HepG2 (cell line): ENCODE data around the gene C11orf65. TPM values are rescaled to one million over a fixed set of nuclear protein-coding genes. Genes with fewer than 3 reads are reported as not detected.

Experiments used
- ATAC-seq: fragments of 200-7000 bp; cut with Tn5 transposase; 3 replicates; pipeline ENCODE4 v1.9.1; 2020; ENCODE audit warnings: mild to moderate bottlenecking, moderate library complexity
- BruUV-seq: library from RNA; stranded (reverse); fragments of 400-500 nt; replicated peaks from 2 replicates; lab custom pipeline; 2021; lab: Mats Ljungman, UMichigan
- CTCF ChIA-PET: fragments of 300-600 bp; formaldehyde crosslinking; extraction: SDS; loops from one replicate; lab custom pipeline; 2021; ENCODE audit warnings: low total read pairs, inconsistent platforms, low intra/inter-chr PET ratio; lab: Yijun Ruan, JAX
- POLR2A ChIA-PET: fragments of 350-600 bp; sonication (Branson Sonifier 250); formaldehyde crosslinking; loops from one replicate; lab custom pipeline; 2020; ENCODE audit warnings: antibody characterized with exemption, inconsistent platforms; lab: Yijun Ruan, JAX
- DNase-seq: peaks from one replicate; pipeline ENCODE4 v3.0.0-alpha.2; 2015; ENCODE audit warnings: low spot score
- FAIRE-seq: peaks from 3 replicates; lab custom pipeline; 2011; peaks lifted over from hg19 to GRCh38; lab: Jason Lieb, UNC
- H2AFZ ChIP-seq: one replicate; pipeline ENCODE4 v1.6.1; 2011; ENCODE audit warnings: low read length, inconsistent platforms
- H3K27ac ChIP-seq: fragments of 300-600 bp; 3 replicates; pipeline ENCODE4 v1.8.0; 2011; ENCODE audit warnings: mixed run types, mild to moderate bottlenecking, mixed read lengths, low read length, inconsistent platforms; ENCODE audit not compliant: insufficient read depth; ENCODE audit errors: extremely low read length
- H3K27me3 ChIP-seq, 2 experiments: fragments of 200-600 bp in 1 of 2; 2 replicates in 1 of 2; 3 replicates in 1 of 2; pipeline versions ENCODE4 v1.6.0 to v1.8.0; 2011; ENCODE audit warnings: low read length in 2 of 2, mild to moderate bottlenecking in 2 of 2, moderate library complexity in 2 of 2, inconsistent platforms in 1 of 2; ENCODE audit not compliant: insufficient read depth in 2 of 2, control insufficient read depth in 1 of 2
- H3K36me3 ChIP-seq, 2 experiments: fragments of 200-600 bp in 1 of 2; replicated peaks in 1 of 2; 2 replicates in 1 of 2; 3 replicates in 1 of 2; pipeline versions ENCODE4 v1.5.1 to v1.8.0; 2011; ENCODE audit warnings: low read length in 2 of 2, inconsistent platforms in 1 of 2; ENCODE audit not compliant: insufficient read depth in 2 of 2, control insufficient read depth in 1 of 2
- H3K4me1 ChIP-seq: 2 replicates; pipeline ENCODE4 v1.5.1; 2012; ENCODE audit warnings: low read length, inconsistent platforms; ENCODE audit not compliant: insufficient read depth
- H3K4me2 ChIP-seq: 2 replicates; pipeline ENCODE4 v1.6.0; 2011; ENCODE audit warnings: low read depth, low read length, inconsistent platforms
- H3K4me3 ChIP-seq, 3 experiments: fragments of 200-600 bp in 1 of 3; sonication (generic), shearing (Covaris generic) in 1 of 3; replicated peaks in 1 of 3; 2 replicates each; pipeline ENCODE4 v1.5.1; 2011 to 2016; ENCODE audit warnings: low read length in 3 of 3, inconsistent platforms in 2 of 3, low read depth in 2 of 3, mild to moderate bottlenecking in 2 of 3, control low read depth in 1 of 3, mixed read lengths in 1 of 3; ENCODE audit not compliant: insufficient read depth in 1 of 3
- H3K79me2 ChIP-seq: one replicate; pipeline ENCODE4 v1.6.1; 2011; ENCODE audit warnings: low read length, inconsistent platforms; ENCODE audit not compliant: insufficient read depth
- H3K9ac ChIP-seq: 2 replicates; pipeline ENCODE4 v1.6.0; 2011; ENCODE audit warnings: mild to moderate bottlenecking, low read depth, low read length, inconsistent platforms; ENCODE audit not compliant: insufficient read depth
- H3K9me3 ChIP-seq: 2 replicates; pipeline ENCODE4 v1.5.1; 2012; ENCODE audit warnings: mild to moderate bottlenecking, low read length
- H4K20me1 ChIP-seq: 2 replicates; pipeline ENCODE4 v1.6.0; 2011; ENCODE audit warnings: inconsistent platforms, mild to moderate bottlenecking, low read length, moderate library complexity; ENCODE audit not compliant: insufficient read depth
- BRCA1 ChIP-seq: sonication (generic); formaldehyde crosslinking; IDR thresholded peaks from 2 replicates; pipeline ENCODE4 v1.4.0; 2020; ENCODE audit warnings: missing genetic modification reagents
- IKZF4 ChIP-seq: sonication (generic); formaldehyde crosslinking; IDR thresholded peaks from 2 replicates; pipeline ENCODE4 v1.5.1; 2020; ENCODE audit warnings: borderline replicate concordance, mild to moderate bottlenecking, low read depth, missing genetic modification reagents; ENCODE audit errors: not compliant biosample characterization
- NFIB ChIP-seq: sonication (generic); formaldehyde crosslinking; IDR thresholded peaks from 2 replicates; pipeline ENCODE4 v1.9.0; 2021; ENCODE audit warnings: missing genetic modification reagents, mild to moderate bottlenecking, borderline replicate concordance
- NR2C2 ChIP-seq: sonication (generic); formaldehyde crosslinking; IDR thresholded peaks from 2 replicates; pipeline ENCODE4 v1.4.0; 2020; ENCODE audit warnings: missing genetic modification reagents, mild to moderate bottlenecking, moderate library complexity, borderline replicate concordance
- ZFY ChIP-seq: sonication (generic); formaldehyde crosslinking; IDR thresholded peaks from 2 replicates; pipeline ENCODE4 v1.4.0; 2020; ENCODE audit warnings: missing genetic modification reagents
- ZNF335 ChIP-seq: sonication (generic); formaldehyde crosslinking; IDR thresholded peaks from 2 replicates; pipeline ENCODE4 v1.4.0; 2020; ENCODE audit warnings: missing genetic modification reagents
- ZNF501 ChIP-seq: sonication (generic); formaldehyde crosslinking; IDR thresholded peaks from 2 replicates; pipeline ENCODE4 v1.5.1; 2020; ENCODE audit warnings: mild to moderate bottlenecking, moderate library complexity, missing genetic modification reagents
- WGBS: methylation state at CpG from one replicate; pipeline ENCODE4 v1.1.6; 2017; ENCODE audit warnings: low lambda C conversion rate; 5-methylcytosine and 5-hydroxymethylcytosine counted together
- in situ Hi-C: cut with HindIII; loops from 2 replicates; pipeline ENCODE4 v1.10.0; 2017; ENCODE audit warnings: low pct_unique_long_range_greater_than_20kb; ENCODE audit not compliant: extremely low pct_ligation_motif_present
- intact Hi-C: fragments of 100-400 bp; cut with micrococcal nuclease; formaldehyde crosslinking; loops from one replicate; pipeline ENCODE4 v1.10.0; 2022; ENCODE audit not compliant: unreplicated experiment
- polyA plus RNA-seq, 8 experiments: library from polyadenylated mRNA; depleted of rRNA in 3 of 8; stranded (reverse) in 7 of 8; unstranded in 1 of 8; fragments of >200 nt; fragmentation: Illumina TruSeq in 4 of 8; extraction: Trizol in 4 of 8; gene quantifications; 2 replicates each; pipeline versions ENCODE4 v1.2.1 to v1.2.3, GENCODE V29; 2011 to 2016; ENCODE audit warnings: low read depth in 4 of 8, missing spikeins in 1 of 8, mixed read lengths in 1 of 8; ENCODE audit not compliant: insufficient read depth in 1 of 8
- total RNA-seq, 5 experiments: library from RNA; depleted of rRNA; stranded (reverse); fragments of >200 nt; fragmentation: Illumina TruSeq; extraction: Trizol; gene quantifications; 2 replicates each; pipeline ENCODE4 v1.2.3, GENCODE V29; 2016; ENCODE audit warnings: low read depth in 1 of 5
- TF ChIP-seq, protein P1 (sequence below): sonication (generic); formaldehyde crosslinking; IDR thresholded peaks from 2 replicates; pipeline ENCODE4 v1.5.0; 2020; ENCODE audit warnings: missing genetic modification reagents, mild to moderate bottlenecking, borderline replicate concordance
- TF ChIP-seq, protein P2 (sequence below): sonication (generic); formaldehyde crosslinking; IDR thresholded peaks from 2 replicates; pipeline ENCODE4 v1.5.0; 2020; ENCODE audit warnings: missing genetic modification reagents
- TF ChIP-seq, protein P3 (sequence below): sonication (generic); formaldehyde crosslinking; IDR thresholded peaks from 2 replicates; pipeline ENCODE4 v1.4.0; 2020; ENCODE audit warnings: missing genetic modification reagents
- TF ChIP-seq, protein P4 (sequence below): sonication (generic); formaldehyde crosslinking; IDR thresholded peaks from 2 replicates; pipeline ENCODE4 v1.5.0; 2020; ENCODE audit warnings: mild to moderate bottlenecking, missing genetic modification reagents, borderline replicate concordance
- TF ChIP-seq, protein P5 (sequence below): sonication (generic); formaldehyde crosslinking; IDR thresholded peaks from 2 replicates; pipeline ENCODE4 v1.4.0; 2020; ENCODE audit warnings: mild to moderate bottlenecking, missing genetic modification reagents

Gene C11orf65
- total and polyA plus RNA-seq, 2 of the 13 experiments (the other 11 are each of a cell fraction or from before 2014, with no cell fraction given) = 0.38 to 0.42 TPM

DNA sequence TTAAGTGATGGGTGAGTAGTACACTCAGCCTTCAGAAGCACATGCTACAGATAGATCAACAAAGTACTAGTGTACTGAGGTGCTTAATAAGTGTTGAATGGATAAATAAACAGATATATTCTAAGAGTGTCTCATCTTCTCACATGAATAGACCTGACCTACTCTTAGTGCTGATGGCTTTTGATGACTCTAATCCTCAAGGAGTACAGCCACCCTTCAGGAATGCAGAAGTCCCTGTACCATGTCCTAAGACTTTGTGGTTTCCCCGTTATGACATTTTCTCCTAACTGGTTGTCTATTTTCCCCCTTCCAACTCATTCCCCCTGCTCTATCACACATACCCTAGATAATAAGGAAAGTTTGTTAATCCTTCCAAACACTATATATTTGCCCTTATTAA lies 61.6 kb downstream of the C11orf65 start:
- Histone ChIP-seq H3K4me3 (no peak overlapping the region), H3K4me1 (peaks cover 12% of the 10 kb centered on the region), H3K27me3 (no peaks in the 10 kb centered on the region), H3K4me2 (no peak overlapping the region), H3K79me2 (no peaks in the 10 kb centered on the region), H3K36me3 (no peaks in the 10 kb centered on the region), H3K27ac (no peak overlapping the region), H3K9ac (no peak overlapping the region), H3K9me3 (no peaks in the 10 kb centered on the region), H4K20me1 (no peaks in the 10 kb centered on the region), H2AFZ (no peak overlapping the region)
- TF ChIP-seq IKZF4 (CRISPR knock-in tag) (no peak), BRCA1 (CRISPR knock-in tag) (no peak), ZNF335 (CRISPR knock-in tag) (no peak), NFIB (CRISPR knock-in tag) (no peak), ZNF501 (CRISPR knock-in tag) (no peak), ZFY (no peak), NR2C2 (CRISPR knock-in tag) (no peak)
- TF ChIP-seq, protein P1, sequence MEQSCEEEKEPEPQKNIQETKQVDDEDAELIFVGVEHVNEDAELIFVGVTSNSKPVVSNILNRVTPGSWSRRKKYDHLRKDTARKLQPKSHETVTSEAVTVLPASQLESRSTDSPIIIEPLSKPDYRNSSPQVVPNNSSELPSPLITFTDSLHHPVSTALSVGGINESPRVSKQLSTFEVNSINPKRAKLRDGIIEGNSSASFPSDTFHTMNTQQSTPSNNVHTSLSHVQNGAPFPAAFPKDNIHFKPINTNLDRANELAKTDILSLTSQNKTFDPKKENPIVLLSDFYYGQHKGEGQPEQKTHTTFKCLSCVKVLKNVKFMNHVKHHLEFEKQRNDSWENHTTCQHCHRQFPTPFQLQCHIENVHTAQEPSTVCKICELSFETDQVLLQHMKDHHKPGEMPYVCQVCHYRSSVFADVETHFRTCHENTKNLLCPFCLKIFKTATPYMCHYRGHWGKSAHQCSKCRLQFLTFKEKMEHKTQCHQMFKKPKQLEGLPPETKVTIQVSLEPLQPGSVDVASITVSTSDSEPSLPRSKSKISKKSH = no peak
- TF ChIP-seq, protein P2, sequence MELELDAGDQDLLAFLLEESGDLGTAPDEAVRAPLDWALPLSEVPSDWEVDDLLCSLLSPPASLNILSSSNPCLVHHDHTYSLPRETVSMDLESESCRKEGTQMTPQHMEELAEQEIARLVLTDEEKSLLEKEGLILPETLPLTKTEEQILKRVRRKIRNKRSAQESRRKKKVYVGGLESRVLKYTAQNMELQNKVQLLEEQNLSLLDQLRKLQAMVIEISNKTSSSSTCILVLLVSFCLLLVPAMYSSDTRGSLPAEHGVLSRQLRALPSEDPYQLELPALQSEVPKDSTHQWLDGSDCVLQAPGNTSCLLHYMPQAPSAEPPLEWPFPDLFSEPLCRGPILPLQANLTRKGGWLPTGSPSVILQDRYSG = no peak
- TF ChIP-seq, protein P3, sequence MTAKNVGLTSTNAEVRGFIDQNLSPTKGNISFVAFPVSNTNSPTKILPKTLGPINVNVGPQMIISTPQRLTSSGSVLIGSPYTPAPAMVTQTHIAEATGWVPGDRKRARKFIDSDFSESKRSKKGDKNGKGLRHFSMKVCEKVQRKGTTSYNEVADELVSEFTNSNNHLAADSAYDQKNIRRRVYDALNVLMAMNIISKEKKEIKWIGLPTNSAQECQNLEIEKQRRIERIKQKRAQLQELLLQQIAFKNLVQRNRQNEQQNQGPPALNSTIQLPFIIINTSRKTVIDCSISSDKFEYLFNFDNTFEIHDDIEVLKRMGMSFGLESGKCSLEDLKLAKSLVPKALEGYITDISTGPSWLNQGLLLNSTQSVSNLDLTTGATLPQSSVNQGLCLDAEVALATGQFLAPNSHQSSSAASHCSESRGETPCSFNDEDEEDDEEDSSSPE (CRISPR knock-in tag) = no peak
- TF ChIP-seq, protein P4, sequence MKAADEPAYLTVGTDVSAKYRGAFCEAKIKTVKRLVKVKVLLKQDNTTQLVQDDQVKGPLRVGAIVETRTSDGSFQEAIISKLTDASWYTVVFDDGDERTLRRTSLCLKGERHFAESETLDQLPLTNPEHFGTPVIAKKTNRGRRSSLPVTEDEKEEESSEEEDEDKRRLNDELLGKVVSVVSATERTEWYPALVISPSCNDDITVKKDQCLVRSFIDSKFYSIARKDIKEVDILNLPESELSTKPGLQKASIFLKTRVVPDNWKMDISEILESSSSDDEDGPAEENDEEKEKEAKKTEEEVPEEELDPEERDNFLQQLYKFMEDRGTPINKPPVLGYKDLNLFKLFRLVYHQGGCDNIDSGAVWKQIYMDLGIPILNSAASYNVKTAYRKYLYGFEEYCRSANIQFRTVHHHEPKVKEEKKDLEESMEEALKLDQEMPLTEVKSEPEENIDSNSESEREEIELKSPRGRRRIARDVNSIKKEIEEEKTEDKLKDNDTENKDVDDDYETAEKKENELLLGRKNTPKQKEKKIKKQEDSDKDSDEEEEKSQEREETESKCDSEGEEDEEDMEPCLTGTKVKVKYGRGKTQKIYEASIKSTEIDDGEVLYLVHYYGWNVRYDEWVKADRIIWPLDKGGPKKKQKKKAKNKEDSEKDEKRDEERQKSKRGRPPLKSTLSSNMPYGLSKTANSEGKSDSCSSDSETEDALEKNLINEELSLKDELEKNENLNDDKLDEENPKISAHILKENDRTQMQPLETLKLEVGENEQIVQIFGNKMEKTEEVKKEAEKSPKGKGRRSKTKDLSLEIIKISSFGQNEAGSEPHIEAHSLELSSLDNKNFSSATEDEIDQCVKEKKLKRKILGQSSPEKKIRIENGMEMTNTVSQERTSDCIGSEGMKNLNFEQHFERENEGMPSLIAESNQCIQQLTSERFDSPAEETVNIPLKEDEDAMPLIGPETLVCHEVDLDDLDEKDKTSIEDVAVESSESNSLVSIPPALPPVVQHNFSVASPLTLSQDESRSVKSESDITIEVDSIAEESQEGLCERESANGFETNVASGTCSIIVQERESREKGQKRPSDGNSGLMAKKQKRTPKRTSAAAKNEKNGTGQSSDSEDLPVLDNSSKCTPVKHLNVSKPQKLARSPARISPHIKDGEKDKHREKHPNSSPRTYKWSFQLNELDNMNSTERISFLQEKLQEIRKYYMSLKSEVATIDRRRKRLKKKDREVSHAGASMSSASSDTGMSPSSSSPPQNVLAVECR (CRISPR knock-in tag) = no peak
- TF ChIP-seq, protein P5, sequence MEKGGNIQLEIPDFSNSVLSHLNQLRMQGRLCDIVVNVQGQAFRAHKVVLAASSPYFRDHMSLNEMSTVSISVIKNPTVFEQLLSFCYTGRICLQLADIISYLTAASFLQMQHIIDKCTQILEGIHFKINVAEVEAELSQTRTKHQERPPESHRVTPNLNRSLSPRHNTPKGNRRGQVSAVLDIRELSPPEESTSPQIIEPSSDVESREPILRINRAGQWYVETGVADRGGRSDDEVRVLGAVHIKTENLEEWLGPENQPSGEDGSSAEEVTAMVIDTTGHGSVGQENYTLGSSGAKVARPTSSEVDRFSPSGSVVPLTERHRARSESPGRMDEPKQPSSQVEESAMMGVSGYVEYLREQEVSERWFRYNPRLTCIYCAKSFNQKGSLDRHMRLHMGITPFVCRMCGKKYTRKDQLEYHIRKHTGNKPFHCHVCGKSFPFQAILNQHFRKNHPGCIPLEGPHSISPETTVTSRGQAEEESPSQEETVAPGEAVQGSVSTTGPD = no peak
- ChIA-PET POLR2A (no interaction called here), CTCF (no interaction called here)
- no peak for FAIRE-seq
- intact Hi-C loops (no loop called here), in situ Hi-C loops (no loop called here)
- WGBS = 32% methylated on average over 1 of the region's 1 CpG
- DNase-seq = no peak
- BruUV-seq = no TSS peak
- ATAC-seq = no peak
